GM10847 (cell line): ENCODE results near the gene SH3RF3.

Experiments used
- POLR2A ChIP-seq: IDR thresholded peaks from 2 replicates; pipeline ENCODE4 v1.6.1; 2011; ENCODE audit not compliant: insufficient read length; ENCODE audit errors: extremely low read depth

SH3RF3 gene

GRCh38 chr2:109454765-109455394 lies 325.9 kb downstream of the SH3RF3 start:
- TF ChIP-seq POLR2A: no peak

DNA sequence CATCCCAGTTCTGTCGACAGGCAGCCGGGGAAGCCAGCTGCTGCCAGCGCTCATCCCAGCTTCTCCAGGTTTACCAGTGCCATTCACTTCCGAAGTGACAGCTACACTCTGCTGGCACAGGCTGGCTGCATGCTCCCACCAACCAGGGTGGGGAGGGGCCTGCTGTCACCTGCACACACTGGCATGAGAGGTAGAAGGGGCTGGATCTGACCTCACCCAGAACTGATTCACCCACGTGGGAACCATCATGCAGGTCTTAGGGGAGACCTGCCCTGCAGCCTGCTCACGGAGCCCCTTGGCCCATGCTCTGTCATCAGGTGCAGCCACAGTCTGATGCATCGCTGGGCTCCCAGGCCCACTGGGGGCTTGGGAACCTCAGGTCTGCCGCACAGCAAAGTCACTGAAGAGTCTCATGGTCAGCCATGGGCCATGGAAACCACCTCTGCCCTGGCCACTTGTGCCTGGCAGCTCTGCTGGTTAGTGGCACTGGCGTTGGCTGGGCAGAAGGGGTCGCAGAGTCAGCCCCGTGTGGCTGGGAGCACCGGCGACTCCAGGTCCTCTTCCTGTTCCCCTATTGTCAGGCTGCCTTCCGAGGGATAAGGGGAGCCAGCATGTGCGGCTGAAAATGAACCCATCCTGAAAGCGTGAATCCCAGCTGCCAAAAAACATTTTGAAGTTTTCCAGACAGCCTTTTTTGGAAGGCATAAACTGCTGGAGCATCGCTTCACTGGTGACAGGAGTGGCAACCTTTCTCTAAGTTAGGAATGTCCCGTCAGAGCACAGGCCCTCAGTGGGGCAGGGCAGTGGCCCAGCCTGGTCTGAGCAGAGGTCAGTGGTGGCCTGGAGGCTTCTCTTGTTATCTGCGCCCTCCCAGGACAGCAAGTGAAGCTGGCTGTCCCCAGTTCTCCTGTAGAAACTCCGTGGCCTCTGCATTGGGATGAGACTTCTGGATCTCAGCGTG lies 327.0 kb downstream of the SH3RF3 start:
- no peak for TF ChIP-seq POLR2A

GRCh38 chr2:109456776-109457175 lies 327.8 kb downstream of the SH3RF3 start:
- TF ChIP-seq POLR2A: no peak

GRCh38 chr2:109457366-109457765 lies 328.4 kb downstream of the SH3RF3 start:
- no peak for TF ChIP-seq POLR2A

DNA sequence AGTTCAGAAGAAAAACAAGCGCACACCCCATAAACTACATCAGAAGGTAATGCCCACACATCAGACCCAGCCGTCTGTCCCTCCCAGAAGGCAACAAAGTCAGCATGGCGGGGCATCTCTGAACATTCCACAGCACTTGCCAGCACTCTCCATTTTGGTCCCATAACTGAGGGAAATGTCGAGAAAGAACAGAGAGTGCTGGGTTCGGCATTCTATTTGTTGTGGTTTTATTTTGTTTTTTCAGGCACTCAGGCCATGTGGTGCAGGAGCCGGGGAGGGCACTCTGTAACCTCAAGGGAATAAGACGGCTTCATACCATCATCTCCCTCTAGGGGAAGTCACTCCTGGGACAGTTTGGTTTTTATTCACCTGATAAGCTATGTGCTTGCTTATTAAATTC lies 328.8 kb downstream of the SH3RF3 start:
- TF ChIP-seq POLR2A: no peak

DNA sequence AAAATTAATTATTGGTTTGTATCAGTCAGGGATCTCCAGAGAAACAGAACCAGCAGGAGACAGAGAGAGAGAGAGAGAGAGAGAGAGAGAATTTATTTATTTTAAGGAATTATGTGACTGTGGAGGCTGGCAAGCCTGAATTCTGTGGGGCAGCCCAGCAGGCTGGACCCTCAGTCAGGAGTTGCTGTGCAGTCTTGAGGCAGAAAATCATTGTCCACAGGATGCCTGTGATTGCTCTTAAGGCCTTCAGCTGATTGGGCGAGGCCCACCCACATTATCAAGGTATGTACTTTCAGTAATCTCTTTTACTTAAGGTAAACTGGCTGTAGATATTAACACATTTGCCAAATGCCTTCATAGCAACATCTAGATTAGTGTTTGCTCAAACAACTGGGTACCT lies 329.5 kb downstream of the SH3RF3 start:
- no peak for TF ChIP-seq POLR2A

DNA sequence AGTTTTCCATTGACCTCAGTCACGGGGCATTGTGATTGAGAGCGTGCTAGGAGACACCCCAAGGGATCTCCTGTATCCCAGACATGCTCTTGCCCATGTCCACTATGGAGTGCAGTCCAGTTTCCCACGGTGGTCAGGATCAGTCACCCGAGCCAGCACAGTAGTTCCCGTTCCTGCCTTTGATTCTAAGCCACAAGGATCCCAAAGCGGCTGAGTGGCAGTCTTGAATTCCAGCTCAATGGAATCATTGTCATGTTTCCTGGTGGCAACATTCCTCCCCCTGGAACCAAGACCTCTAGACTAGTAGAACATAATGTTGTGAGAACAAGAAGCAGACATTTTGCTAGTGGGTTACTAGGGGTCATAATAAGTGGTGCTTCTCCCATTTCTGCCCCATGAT lies 330.5 kb downstream of the SH3RF3 start:
- no peak for TF ChIP-seq POLR2A

DNA sequence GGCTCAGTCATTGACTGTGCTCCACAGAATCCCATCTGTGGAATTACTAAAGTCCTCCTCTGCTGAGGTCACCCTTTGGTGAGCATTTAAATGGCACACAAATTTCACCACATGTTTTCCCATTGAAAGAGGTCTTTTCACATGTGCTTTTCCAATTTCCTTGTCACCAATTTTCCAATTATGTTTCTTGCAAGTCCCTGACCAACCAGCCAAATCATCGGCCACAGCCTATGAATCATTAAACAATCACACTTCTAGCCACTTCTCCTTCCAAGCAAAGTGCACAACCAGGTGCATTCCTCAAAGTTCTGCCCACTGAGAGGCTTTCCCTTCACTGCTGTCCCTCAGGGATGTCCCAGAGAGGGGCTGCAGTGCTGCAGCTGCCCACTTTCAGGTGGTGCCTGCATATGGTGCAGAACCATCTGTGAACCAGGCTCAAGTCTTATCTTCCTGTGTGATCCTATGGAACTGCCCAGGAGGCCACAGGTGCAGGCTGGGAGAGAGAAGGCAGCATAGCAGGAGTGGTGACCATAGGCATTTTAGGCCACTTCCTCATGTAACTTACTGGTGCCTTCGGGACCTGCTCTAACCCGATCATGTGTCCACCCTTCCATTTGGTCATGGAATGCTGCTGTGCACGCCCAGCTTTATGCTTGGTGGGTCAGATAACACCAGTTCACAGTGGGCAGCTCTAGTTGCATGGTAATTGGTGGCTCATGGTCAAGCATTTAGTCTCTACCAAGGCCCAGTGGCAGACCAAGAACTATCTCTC lies 331.7 kb downstream of the SH3RF3 start:
- TF ChIP-seq POLR2A: no peak

DNA sequence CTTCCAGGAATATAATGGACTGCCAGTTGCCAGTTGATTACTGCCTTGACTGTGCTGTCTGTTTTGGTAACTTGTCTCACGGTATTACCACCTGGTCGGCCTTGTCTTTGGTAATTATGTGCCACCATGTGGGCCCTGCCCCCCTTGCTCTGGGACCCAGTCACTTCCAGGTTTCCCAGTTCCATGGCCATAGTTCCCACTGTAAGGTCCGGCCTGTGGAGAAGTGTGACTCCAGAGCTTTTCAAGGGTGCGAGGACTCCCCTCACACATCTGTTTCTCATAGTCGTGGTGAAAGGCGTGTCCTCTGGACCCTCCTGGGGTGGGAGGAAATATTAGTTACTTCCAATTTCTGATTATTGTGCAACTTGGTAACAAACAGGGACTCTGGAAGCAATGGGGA lies 334.2 kb downstream of the SH3RF3 start:
- TF ChIP-seq POLR2A: no peak

- TF ChIP-seq POLR2A: no peak
These were observed 334.9 kb downstream of the SH3RF3 start for GRCh38 chr2:109463891-109464290.

- no peak for TF ChIP-seq POLR2A
These were observed 337.9 kb downstream of the SH3RF3 start for GRCh38 chr2:109466674-109467575.

DNA sequence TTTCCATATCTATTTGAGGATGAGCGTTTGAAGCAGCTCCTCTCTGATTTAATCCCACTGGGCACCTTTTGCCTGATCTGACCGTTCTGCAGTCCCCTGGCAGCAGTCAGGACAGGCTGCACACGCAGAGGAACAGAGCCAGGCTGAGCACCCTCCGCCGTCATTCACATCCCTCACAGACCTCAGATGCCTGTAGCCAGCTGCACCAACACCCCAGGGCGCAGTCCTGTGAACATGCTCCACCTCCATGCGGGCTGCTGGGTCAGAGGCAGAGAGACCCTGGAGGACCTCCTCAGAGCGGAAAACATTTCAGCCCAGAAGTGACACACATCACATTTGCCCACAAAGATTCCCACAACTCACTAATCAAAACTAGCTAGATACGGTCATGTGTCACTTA lies 338.7 kb downstream of the SH3RF3 start:
- TF ChIP-seq POLR2A: no peak

- no peak for TF ChIP-seq POLR2A
These were observed 339.9 kb downstream of the SH3RF3 start for GRCh38 chr2:109468893-109469292.

DNA sequence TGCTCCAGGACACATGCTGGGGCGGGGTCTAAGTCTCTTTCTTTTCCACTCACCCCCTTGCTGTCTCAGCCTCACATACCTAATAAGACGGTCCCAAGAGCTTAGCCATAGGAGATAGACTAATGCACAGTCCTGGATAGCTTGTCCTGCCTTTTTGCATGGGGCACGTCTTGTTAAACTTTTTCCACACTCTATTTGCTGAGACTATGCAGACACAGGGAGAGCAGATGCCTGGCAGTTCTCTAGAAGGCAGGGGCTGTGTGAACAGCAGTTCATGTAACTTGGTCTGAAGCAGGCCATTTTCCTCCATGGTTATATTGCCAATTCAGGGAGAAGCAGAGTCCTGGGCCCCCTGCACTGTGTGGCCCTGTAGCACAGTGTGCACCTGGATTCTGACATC lies 342.7 kb downstream of the SH3RF3 start:
- no peak for TF ChIP-seq POLR2A
